HepG2 (cell line): ENCODE measurements around the gene ATG7. TPM values are rescaled to one million over a fixed set of nuclear protein-coding genes. Genes with fewer than 3 reads are reported as not detected.

Experiments used
- ELF3 ChIP-seq: IDR thresholded peaks from 2 replicates; pipeline ENCODE4 v1.6.1; 2016; ENCODE audit warnings: missing genetic modification reagents, missing compliant biosample characterization
- EP300 ChIP-seq, 3 experiments: sonication (generic) in 1 of 3; formaldehyde crosslinking in 1 of 3; IDR thresholded peaks; 2 replicates each; pipeline versions ENCODE4 v1.5.1 to v1.6.1; 2011 to 2020; ENCODE audit warnings: low read depth in 2 of 3, low read length in 2 of 3, borderline replicate concordance in 1 of 3, improper control_type of control experiment in 1 of 3, mild to moderate bottlenecking in 1 of 3, missing genetic modification reagents in 1 of 3, moderate library complexity in 1 of 3
- FOXO4 ChIP-seq: sonication (generic); formaldehyde crosslinking; conservative IDR thresholded peaks from 2 replicates; pipeline ENCODE4 v1.8.1; 2023; ENCODE audit warnings: missing genetic modification reagents
- HOMEZ ChIP-seq: IDR thresholded peaks from 2 replicates; pipeline ENCODE4 v1.6.1; 2016; ENCODE audit warnings: low read depth
- ISL2 ChIP-seq: sonication (generic); formaldehyde crosslinking; IDR thresholded peaks from 2 replicates; pipeline ENCODE4 v1.5.0; 2020; ENCODE audit warnings: missing genetic modification reagents
- JARID2 ChIP-seq: sonication (generic); formaldehyde crosslinking; IDR thresholded peaks from 2 replicates; pipeline ENCODE4 v1.8.1; 2023; ENCODE audit warnings: missing genetic modification reagents, inconsistent platforms; ENCODE audit not compliant: insufficient replicate concordance
- LCORL ChIP-seq, 2 experiments: fragments of 450-650 bp in 1 of 2; sonication (generic) in 1 of 2; formaldehyde crosslinking in 1 of 2; IDR thresholded peaks; 2 replicates each; pipeline versions ENCODE4 v1.5.0 to v1.6.1; 2017 to 2020; ENCODE audit warnings: antibody characterized with exemption in 1 of 2, missing genetic modification reagents in 1 of 2
- PCBP1 ChIP-seq: fragments of 200-400 bp; formaldehyde crosslinking; IDR thresholded peaks from 2 replicates; pipeline ENCODE4 v1.6.1; 2017; ENCODE audit warnings: mild to moderate bottlenecking, low read depth, low read length, borderline replicate concordance
- PITX1 ChIP-seq: sonication (generic); formaldehyde crosslinking; IDR thresholded peaks from 2 replicates; pipeline ENCODE4 v1.5.1; 2020; ENCODE audit warnings: mild to moderate bottlenecking, missing genetic modification reagents
- RAD21 ChIP-seq: fragments of 450-650 bp; formaldehyde crosslinking; IDR thresholded peaks from 2 replicates; pipeline ENCODE4 v1.5.0; 2020; ENCODE audit warnings: mild to moderate bottlenecking
- RBAK ChIP-seq: sonication (generic); formaldehyde crosslinking; IDR thresholded peaks from 2 replicates; pipeline ENCODE4 v1.5.1; 2020; ENCODE audit warnings: mild to moderate bottlenecking, missing genetic modification reagents
- REST ChIP-seq, 2 experiments: IDR thresholded peaks; 2 replicates each; pipeline ENCODE4 v1.6.1; 2011 to 2012; ENCODE audit warnings: low read length in 2 of 2, borderline replicate concordance in 1 of 2, low read depth in 1 of 2, mild to moderate bottlenecking in 1 of 2, moderate library complexity in 1 of 2
- SAFB2 ChIP-seq: sonication (generic); formaldehyde crosslinking; IDR thresholded peaks from 2 replicates; pipeline ENCODE4 v1.5.1; 2020; ENCODE audit warnings: missing genetic modification reagents, low read depth, mild to moderate bottlenecking, borderline replicate concordance
- SRSF9 ChIP-seq: fragments of 200-400 bp; formaldehyde crosslinking; IDR thresholded peaks from 2 replicates; pipeline ENCODE4 v1.6.1; 2018; ENCODE audit warnings: borderline replicate concordance, mild to moderate bottlenecking, low read depth, low read length; ENCODE audit not compliant: insufficient read depth, poor library complexity, severe bottlenecking
- TEF ChIP-seq: sonication (generic); formaldehyde crosslinking; IDR thresholded peaks from 2 replicates; pipeline ENCODE4 v1.5.0; 2020; ENCODE audit warnings: missing genetic modification reagents
- THAP11 ChIP-seq: IDR thresholded peaks from 2 replicates; pipeline ENCODE4 v1.6.1; 2016; ENCODE audit warnings: missing biosample characterization, missing genetic modification reagents
- ZNF414 ChIP-seq: sonication (generic); formaldehyde crosslinking; IDR thresholded peaks from 2 replicates; pipeline ENCODE4 v1.5.0; 2020; ENCODE audit warnings: missing genetic modification reagents
- ZNF792 ChIP-seq: IDR thresholded peaks from 2 replicates; pipeline ENCODE4 v1.6.1; 2016
- polyA plus RNA-seq, 8 experiments: library from polyadenylated mRNA; depleted of rRNA in 3 of 8; stranded (reverse) in 7 of 8; unstranded in 1 of 8; fragments of >200 nt; fragmentation: Illumina TruSeq in 4 of 8; extraction: Trizol in 4 of 8; gene quantifications; 2 replicates each; pipeline versions ENCODE4 v1.2.1 to v1.2.3, GENCODE V29; 2011 to 2016; ENCODE audit warnings: low read depth in 4 of 8, missing spikeins in 1 of 8, mixed read lengths in 1 of 8; ENCODE audit not compliant: insufficient read depth in 1 of 8
- total RNA-seq, 5 experiments: library from RNA; depleted of rRNA; stranded (reverse); fragments of >200 nt; fragmentation: Illumina TruSeq; extraction: Trizol; gene quantifications; 2 replicates each; pipeline ENCODE4 v1.2.3, GENCODE V29; 2016; ENCODE audit warnings: low read depth in 1 of 5

ATG7 gene
- total and polyA plus RNA-seq, 2 of the 13 experiments (the other 11 are each of a cell fraction or from before 2014, with no cell fraction given), result 7.8 to 22.1 TPM

GRCh38 chr3:11591391-11592282, 319.4 kb downstream of the ATG7 start (continued):
- no peak for TF ChIP-seq ZNF414
- TF ChIP-seq ZNF792 (CRISPR knock-in tag), result no peak; the same call in 1 of the 2 replicates
- no peak for TF ChIP-seq PCBP1
- TF ChIP-seq SRSF9, result no peak
- TF ChIP-seq PITX1 (CRISPR knock-in tag), result no peak
- TF ChIP-seq JARID2 (CRISPR knock-in tag), result no peak
- peak in 1 of 2 experiments; percentile 36; a peak in 1 of 4 replicates for TF ChIP-seq EP300 (IDR thresholded peaks at IDR 0.05; ENCODE audit: low read depth in 2 of 2, low read length in 2 of 2)
- no peak for TF ChIP-seq EP300 (CRISPR knock-in tag; IDR thresholded peaks at IDR 0.05; ENCODE audit: borderline replicate concordance)
- no peak for TF ChIP-seq SAFB2 (CRISPR knock-in tag)
- TF ChIP-seq TEF (CRISPR knock-in tag), result no peak
- 0 out of 2 replicates have a peak, but pooled peaks have one; percentile 22 for TF ChIP-seq ELF3 (CRISPR knock-in tag)
- TF ChIP-seq LCORL (IDR thresholded peaks at IDR 0.05), result no peak
- TF ChIP-seq LCORL (CRISPR knock-in tag; IDR thresholded peaks at IDR 0.05), result 0 out of 2 replicates have a peak, but pooled peaks have one; percentile 35
- TF ChIP-seq RAD21 (CRISPR knock-in tag), result no peak
- no peak for TF ChIP-seq FOXO4
- no peak for TF ChIP-seq RBAK
- 0 out of 2 replicates have a peak, but pooled peaks have one; percentile 31 for TF ChIP-seq THAP11 (CRISPR knock-in tag)
- TF ChIP-seq ISL2, result no peak
- TF ChIP-seq REST (IDR thresholded peaks at IDR 0.05; ENCODE audit: borderline replicate concordance in 1 of 2, low read depth in 1 of 2, low read length in 2 of 2), result no peak
- no peak; the same call in 1 of the 2 replicates for TF ChIP-seq HOMEZ (CRISPR knock-in tag)
